Transverse colon (tissue), 4 donors: ENCODE data around the gene RNGTT. TPM values are rescaled to one million over a fixed set of nuclear protein-coding genes. Genes with fewer than 3 reads are reported as not detected.

Source experiments
- DNase-seq: peaks from one replicate; pipeline ENCODE4 v3.0.0-alpha.2; 2019
- H3K27ac ChIP-seq, 4 donors: fragments of 200-600 bp; sonication (generic); 2 replicates each; pipeline ENCODE4 v1.5.1; 2016 to 2018; ENCODE audit warnings: inconsistent platforms in 4 of 4
- H3K27me3 ChIP-seq: fragments of 200-600 bp; sonication (generic); 2 replicates; pipeline ENCODE4 v1.5.1; 2017; ENCODE audit warnings: inconsistent platforms
- H3K36me3 ChIP-seq, 4 donors: fragments of 200-600 bp; sonication (generic); 2 replicates each; pipeline ENCODE4 v1.5.1; 2017 to 2019; ENCODE audit warnings: inconsistent platforms in 4 of 4
- H3K4me1 ChIP-seq, 4 donors: fragments of 200-600 bp; sonication (generic); 2 replicates each; pipeline ENCODE4 v1.5.1; 2017 to 2020; ENCODE audit warnings: inconsistent platforms in 4 of 4
- H3K4me3 ChIP-seq, 4 donors: fragments of 200-600 bp; sonication (generic); 1 replicate in 1 of 4; 2 replicates in 3 of 4; pipeline versions ENCODE4 v1.5.1 to v1.6.1; 2017 to 2019; ENCODE audit warnings: inconsistent platforms in 4 of 4
- H3K9me3 ChIP-seq, 2 donors: fragments of 200-600 bp; sonication (generic); 2 replicates each; pipeline ENCODE4 v1.5.1; 2017 to 2019; ENCODE audit warnings: inconsistent platforms in 2 of 2
- EP300 ChIP-seq: sonication (generic); formaldehyde crosslinking; IDR thresholded peaks from one replicate; pipeline ENCODE4 v1.6.1; 2017; ENCODE audit warnings: antibody characterized with exemption, low read depth
- POLR2A ChIP-seq: fragments of 450-650 bp; IDR thresholded peaks from one replicate; pipeline ENCODE4 v1.6.1; 2016; ENCODE audit warnings: antibody characterized with exemption, mild to moderate bottlenecking, moderate library complexity
- POLR2AphosphoS5 ChIP-seq, 3 donors: sonication (generic); formaldehyde crosslinking; IDR thresholded peaks; one replicate each; pipeline ENCODE4 v1.6.1; 2016; ENCODE audit warnings: antibody characterized with exemption in 3 of 3
- WGBS, 2 donors: methylation state at CpG; one replicate each; pipeline ENCODE4 v1.1.5; 2018; ENCODE audit warnings: low coverage in 1 of 2; 5-methylcytosine and 5-hydroxymethylcytosine counted together
- in situ Hi-C, 4 donors: fragments of 200-750 bp; cut with MboI; loops; one replicate each; pipeline versions ENCODE4 v1.15.0 to v1.15.1; 2017; ENCODE audit warnings: low sequenced_read_pairs in 3 of 4, low pct_ligation_motif_present in 1 of 4, low pct_unique_long_range_greater_than_20kb in 1 of 4
- intact Hi-C: fragments of 100-400 bp; cut with DNase I; formaldehyde crosslinking; loops from one replicate; pipeline ENCODE4 v1.15.1; 2023; ENCODE audit warnings: low total_unique reads
- total RNA-seq, 4 donors: library from RNA; depleted of rRNA; stranded (reverse); fragments of >200 nt; gene quantifications; one replicate each; pipeline ENCODE4 v1.1.0, GENCODE V29; 2016
- TF ChIP-seq, protein P1 (sequence below), 5 experiments: fragments of 200-600 bp in 3 of 5; fragments of 450-650 bp in 2 of 5; sonication (generic) in 3 of 5; IDR thresholded peaks; 1 replicate in 2 of 5; 2 replicates in 3 of 5; pipeline ENCODE4 v1.5.1; 2016 to 2017; ENCODE audit warnings: antibody characterized with exemption in 5 of 5, inconsistent platforms in 3 of 5, mild to moderate bottlenecking in 2 of 5, moderate library complexity in 1 of 5

The RNGTT gene
- total RNA-seq, 4 donors from 2014 or later: 5.4 to 20.9 (median 15.2) TPM

DNA sequence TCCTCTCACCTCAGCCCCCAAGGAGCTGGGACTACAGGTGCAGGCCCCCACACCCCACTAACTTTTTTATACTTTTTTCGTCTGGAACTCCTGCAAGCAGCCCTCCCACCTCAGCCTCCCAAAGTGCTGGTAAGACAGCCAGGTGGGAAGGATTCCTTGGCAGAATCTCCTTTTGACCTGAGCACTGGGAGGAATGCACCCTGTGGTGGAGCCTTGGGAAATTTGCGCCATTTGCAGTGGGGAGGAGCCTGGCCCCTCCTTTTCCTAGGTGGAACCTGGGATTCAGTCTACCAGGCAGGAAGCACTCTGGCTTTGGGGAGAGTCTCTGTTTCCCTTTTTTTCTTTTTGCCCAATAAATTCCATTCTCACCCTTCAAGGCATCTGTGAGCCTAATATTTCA, 2.3 kb upstream of the RNGTT start:
- H3K9me3 ChIP-seq: peaks cover 0 to 4% of the 10 kb centered on the region in 2 donors
- H3K27me3 ChIP-seq: no peaks in the 10 kb centered on the region
- no peaks in the 10 kb centered on the region for H3K36me3 ChIP-seq
- in situ Hi-C loops: loop anchor here in 1 of 4 donors (25.0 kb wide), 1 partner anchor 872 kb away; the partner anchor contains the start of gene CASP8AP2
- no peak for DNase-seq
- H3K27ac ChIP-seq: no peak overlapping the region
- 93% methylated on average over 2 of the region's 2 CpGs; no CpG with 5 or more reads in 1 of the 2 donors for WGBS, 2 donors
- intact Hi-C loops: loop anchor here (10.0 kb wide), 1 partner anchor 379 kb away; no protein-coding TSS in a partner anchor
- peaks cover 7 to 19% (median 16%) of the 10 kb centered on the region in 4 donors for H3K4me1 ChIP-seq
- TF ChIP-seq EP300: no peak
- TF ChIP-seq, protein P1, sequence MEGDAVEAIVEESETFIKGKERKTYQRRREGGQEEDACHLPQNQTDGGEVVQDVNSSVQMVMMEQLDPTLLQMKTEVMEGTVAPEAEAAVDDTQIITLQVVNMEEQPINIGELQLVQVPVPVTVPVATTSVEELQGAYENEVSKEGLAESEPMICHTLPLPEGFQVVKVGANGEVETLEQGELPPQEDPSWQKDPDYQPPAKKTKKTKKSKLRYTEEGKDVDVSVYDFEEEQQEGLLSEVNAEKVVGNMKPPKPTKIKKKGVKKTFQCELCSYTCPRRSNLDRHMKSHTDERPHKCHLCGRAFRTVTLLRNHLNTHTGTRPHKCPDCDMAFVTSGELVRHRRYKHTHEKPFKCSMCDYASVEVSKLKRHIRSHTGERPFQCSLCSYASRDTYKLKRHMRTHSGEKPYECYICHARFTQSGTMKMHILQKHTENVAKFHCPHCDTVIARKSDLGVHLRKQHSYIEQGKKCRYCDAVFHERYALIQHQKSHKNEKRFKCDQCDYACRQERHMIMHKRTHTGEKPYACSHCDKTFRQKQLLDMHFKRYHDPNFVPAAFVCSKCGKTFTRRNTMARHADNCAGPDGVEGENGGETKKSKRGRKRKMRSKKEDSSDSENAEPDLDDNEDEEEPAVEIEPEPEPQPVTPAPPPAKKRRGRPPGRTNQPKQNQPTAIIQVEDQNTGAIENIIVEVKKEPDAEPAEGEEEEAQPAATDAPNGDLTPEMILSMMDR (IDR thresholded peaks at IDR 0.05): no peak
- H3K4me3 ChIP-seq: no peak overlapping the region

DNA sequence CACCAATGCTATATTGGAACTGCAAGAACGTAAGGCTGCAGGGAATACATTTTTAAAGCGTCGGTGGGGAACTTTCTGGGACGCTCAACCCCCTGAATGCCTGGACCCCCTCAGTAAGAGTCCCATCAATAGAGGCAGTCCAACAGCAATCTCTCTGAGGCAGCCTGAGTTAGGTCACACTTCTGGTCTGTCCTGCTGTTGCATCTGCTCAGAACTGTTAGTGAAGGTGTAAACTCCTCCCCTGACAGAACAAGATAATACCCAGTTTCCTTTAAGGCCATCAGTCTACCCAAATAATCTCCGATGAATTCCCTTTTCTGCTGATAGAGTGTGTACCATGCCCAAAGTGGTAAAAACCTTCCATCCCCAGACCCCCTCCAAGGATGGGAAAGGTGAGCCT, 1.1 kb upstream of the RNGTT start:
- no peak for TF ChIP-seq POLR2AphosphoS5 (IDR thresholded peaks at IDR 0.05)
- TF ChIP-seq, protein P1 (IDR thresholded peaks at IDR 0.05): no peak
- no peak for TF ChIP-seq POLR2A
- no peak for TF ChIP-seq EP300

DNA sequence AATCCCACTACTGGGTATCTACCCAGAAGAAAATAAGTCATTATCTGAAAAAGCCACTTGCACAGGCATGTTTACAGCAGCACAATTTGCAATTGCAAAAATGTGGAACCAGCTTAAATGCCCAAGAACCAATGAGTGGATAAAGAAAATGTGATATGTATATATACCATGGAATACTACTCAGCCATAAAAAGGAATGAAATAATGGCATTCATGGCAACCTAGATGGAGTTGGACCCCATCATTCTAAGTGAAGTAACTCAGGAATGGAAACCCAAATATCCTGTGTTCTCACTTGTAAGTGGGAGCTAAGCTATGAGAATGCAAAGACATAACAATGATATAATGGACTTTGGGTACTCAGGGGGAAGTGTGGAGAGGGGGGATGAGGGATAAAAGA, 4.6 kb downstream of the RNGTT start:
- DNase-seq: no peak
- H3K9me3 ChIP-seq: peaks cover 9% of the 10 kb centered on the region in 2 donors
- no peaks in the 10 kb centered on the region for H3K36me3 ChIP-seq
- in situ Hi-C loops (loop anchor here in 1 of 4 donors (25.0 kb wide), 1 partner anchor 878 kb away; the partner anchor contains the start of gene CASP8AP2), intact Hi-C loops (no loop called here)
- no peak overlapping the region for H3K4me3 ChIP-seq
- no peaks in the 10 kb centered on the region for H3K27me3 ChIP-seq
- H3K27ac ChIP-seq: no peak overlapping the region
- TF ChIP-seq, protein P1 (IDR thresholded peaks at IDR 0.05): no peak
- TF ChIP-seq POLR2A (no peak), EP300 (no peak), POLR2AphosphoS5 (IDR thresholded peaks at IDR 0.05) (no peak)
- H3K4me1 ChIP-seq: peaks cover 7 to 12% (median 9%) of the 10 kb centered on the region in 4 donors

More for the DNA sequence above, 1.1 kb upstream of the RNGTT start:
- intact Hi-C loops: loop anchor here (10.0 kb wide), 1 partner anchor 380 kb away; no protein-coding TSS in a partner anchor
- no peak for DNase-seq
- Histone ChIP-seq H3K27me3 (no peaks in the 10 kb centered on the region), H3K36me3 (no peaks in the 10 kb centered on the region), H3K4me3 (peak overlapping the region in 2 of 4 donors; percentile 57 to 88), H3K27ac (peak overlapping the region in 2 of 4 donors; percentile 87 to 92), H3K4me1 (peaks cover 7 to 19% (median 16%) of the 10 kb centered on the region in 4 donors), H3K9me3 (peaks cover 0 to 4% of the 10 kb centered on the region in 2 donors)
- in situ Hi-C loops: loop anchor here in 1 of 4 donors (25.0 kb wide), 1 partner anchor 873 kb away; the partner anchor contains the start of gene CASP8AP2
- WGBS, 2 donors: 53 to 70% methylated on average over 4 to 5 of the region's 5 CpGs

DNA sequence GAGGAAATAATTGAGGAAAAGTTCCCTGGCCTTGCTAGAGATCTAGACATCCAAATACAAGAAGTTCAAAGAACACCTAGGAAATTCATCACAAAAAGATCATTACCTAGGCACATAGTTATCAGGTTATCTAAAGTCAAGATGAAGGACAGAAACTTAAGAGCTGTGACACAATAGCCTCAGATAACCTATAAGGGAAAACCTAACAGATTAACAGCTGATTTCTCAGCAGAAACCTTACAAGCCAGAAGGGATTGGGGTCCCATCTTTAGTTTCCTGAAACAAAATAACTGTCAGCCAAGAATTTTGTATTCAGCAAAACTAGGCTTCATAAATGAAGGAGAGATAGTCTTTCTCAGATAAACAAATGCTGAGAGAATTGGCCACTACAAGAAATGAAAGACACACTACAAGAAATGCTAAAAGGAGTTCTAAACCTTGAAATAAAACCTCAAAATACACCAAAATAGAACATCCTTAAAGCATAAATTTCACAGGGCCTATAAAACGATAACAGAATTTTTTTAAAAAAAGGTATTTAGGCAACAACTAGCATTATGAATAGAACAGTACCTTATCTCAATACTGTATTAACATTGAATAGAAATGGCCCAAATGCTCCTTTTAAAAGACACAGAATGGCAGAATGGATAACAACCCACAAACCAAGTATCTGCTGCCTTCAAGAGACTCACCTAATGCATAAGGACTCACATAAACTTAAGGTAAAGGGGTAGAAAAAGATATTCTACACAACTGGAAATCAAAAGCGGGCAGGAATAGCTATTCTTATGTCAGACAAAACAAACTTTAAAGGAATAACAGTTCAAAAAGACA, 9.7 kb downstream of the RNGTT start:
- Histone ChIP-seq H3K4me3 (no peak overlapping the region), H3K27me3 (no peaks in the 10 kb centered on the region), H3K4me1 (no peaks in the 10 kb centered on the region), H3K36me3 (no peaks in the 10 kb centered on the region), H3K27ac (no peak overlapping the region), H3K9me3 (peaks cover 16 to 21% of the 10 kb centered on the region in 2 donors)
- 92 to 95% methylated on average over 2 of the region's 2 CpGs for WGBS, 2 donors
- TF ChIP-seq EP300: no peak
- TF ChIP-seq POLR2A: no peak
- TF ChIP-seq, protein P1 (IDR thresholded peaks at IDR 0.05): no peak
- TF ChIP-seq POLR2AphosphoS5 (IDR thresholded peaks at IDR 0.05): no peak
- DNase-seq: no peak
- in situ Hi-C loops (loop anchor here in 1 of 4 donors (25.0 kb wide), 1 partner anchor 884 kb away; the partner anchor contains the start of gene CASP8AP2), intact Hi-C loops (loop anchor here (2.0 kb wide), 1 partner anchor 17 kb away; no protein-coding TSS in a partner anchor)
